Choroid plexus epithelial cell (primary cell): Measurements from ENCODE around the gene UPK2.
A peak's percentile ranks its signal among the peaks of the same experiment; 100 is the strongest.

Experiments
- DNase-seq: peaks from one replicate; pipeline ENCODE4 v3.0.0-alpha.2; 2010; ENCODE audit warnings: low read depth
- H3K4me3 ChIP-seq: 2 replicates; pipeline ENCODE4 v1.5.1; 2011; ENCODE audit warnings: low read depth, mild to moderate bottlenecking, control low read depth, low read length, moderate library complexity
- CTCF ChIP-seq: conservative IDR thresholded peaks from 2 replicates; pipeline ENCODE4 v1.5.1; 2011; ENCODE audit warnings: low read depth, mild to moderate bottlenecking, control low read depth, inconsistent platforms, low read length, moderate library complexity

UPK2 gene

GRCh38 chr11:118921121-118921928 is 34.8 kb upstream of the UPK2 start:
- TF ChIP-seq CTCF, result no peak
- peak overlapping the region; percentile 98 for H3K4me3 ChIP-seq
- peak; percentile 93 for DNase-seq

GRCh38 chr11:118921929-118922744 is 34.0 kb upstream of the UPK2 start:
- no peak for TF ChIP-seq CTCF
- H3K4me3 ChIP-seq, result peak overlapping the region; percentile 98
- peak; percentile 42 for DNase-seq

GRCh38 chr11:118922745-118923627 is 33.1 kb upstream of the UPK2 start:
- DNase-seq, result no peak
- no peak for TF ChIP-seq CTCF
- peak overlapping the region; percentile 98 for H3K4me3 ChIP-seq

- H3K4me3 ChIP-seq, result peak overlapping the region; percentile 98
- TF ChIP-seq CTCF, result no peak
- DNase-seq, result no peak
These were observed 32.1 kb upstream of the UPK2 start for GRCh38 chr11:118923721-118924587.

GRCh38 chr11:118924591-118925585 is 31.2 kb upstream of the UPK2 start:
- DNase-seq, result peak; percentile 53
- no peak for TF ChIP-seq CTCF
- H3K4me3 ChIP-seq, result peak overlapping the region; percentile 98
